SK-N-SH (cell line): ENCODE results near the gene ZNF444.

Experiments
- EP300 ChIP-seq, 2 experiments: IDR thresholded peaks; 2 replicates each; pipeline versions ENCODE4 v1.4.0 to v1.6.1; 2012; ENCODE audit warnings: borderline replicate concordance in 1 of 2, low read depth in 1 of 2, low read length in 1 of 2
- EZH2phosphoT487 ChIP-seq: fragments of 200-600 bp; sonication (generic); IDR thresholded peaks from 2 replicates; pipeline ENCODE4 v1.6.1; 2017; ENCODE audit warnings: low read depth, mixed run types, mild to moderate bottlenecking, antibody characterized with exemption, moderate library complexity, borderline replicate concordance
- FOXM1 ChIP-seq: IDR thresholded peaks from 2 replicates; pipeline ENCODE4 v1.4.0; 2012; ENCODE audit warnings: low read depth, mild to moderate bottlenecking
- JUND ChIP-seq: IDR thresholded peaks from 2 replicates; pipeline ENCODE4 v1.4.0; 2012
- MAX ChIP-seq: IDR thresholded peaks from 2 replicates; pipeline ENCODE4 v1.4.0; 2012; ENCODE audit warnings: low read depth
- MXI1 ChIP-seq: IDR thresholded peaks from 2 replicates; pipeline ENCODE4 v1.6.1; 2012; ENCODE audit warnings: mild to moderate bottlenecking, low read depth, low read length, improper control_type of control experiment
- POLR2AphosphoS5 ChIP-seq: IDR thresholded peaks from 2 replicates; pipeline ENCODE4 v1.6.1; 2012; ENCODE audit warnings: low read depth, low read length
- SIN3A ChIP-seq: IDR thresholded peaks from 2 replicates; pipeline ENCODE4 v1.6.1; 2012; ENCODE audit warnings: low read depth, mild to moderate bottlenecking, low read length, moderate library complexity, borderline replicate concordance
- TAF1 ChIP-seq: IDR thresholded peaks from 2 replicates; pipeline ENCODE4 v1.6.1; 2012; ENCODE audit warnings: low read depth, mild to moderate bottlenecking, low read length, moderate library complexity, borderline replicate concordance
- TEAD4 ChIP-seq: IDR thresholded peaks from 2 replicates; pipeline ENCODE4 v1.4.0; 2012; ENCODE audit warnings: mild to moderate bottlenecking, borderline replicate concordance; ENCODE audit not compliant: insufficient read depth
- TF ChIP-seq, protein P1 (sequence below): fragments of 200-600 bp; sonication (generic); IDR thresholded peaks from 2 replicates; pipeline ENCODE4 v1.6.1; 2017; ENCODE audit warnings: antibody characterized with exemption, mild to moderate bottlenecking, moderate library complexity
- TF ChIP-seq, protein P2 (sequence below): IDR thresholded peaks from 2 replicates; pipeline ENCODE4 v1.6.1; 2012; ENCODE audit warnings: mild to moderate bottlenecking, low read depth, low read length, moderate library complexity
- TF ChIP-seq, protein P3 (sequence below): IDR thresholded peaks from 2 replicates; pipeline ENCODE4; 2012
- TF ChIP-seq, protein P4 (sequence below): fragments of 150-350 bp; IDR thresholded peaks from 2 replicates; pipeline ENCODE4 v1.6.1; 2016; ENCODE audit warnings: mild to moderate bottlenecking, low read depth, low read length

DNA sequence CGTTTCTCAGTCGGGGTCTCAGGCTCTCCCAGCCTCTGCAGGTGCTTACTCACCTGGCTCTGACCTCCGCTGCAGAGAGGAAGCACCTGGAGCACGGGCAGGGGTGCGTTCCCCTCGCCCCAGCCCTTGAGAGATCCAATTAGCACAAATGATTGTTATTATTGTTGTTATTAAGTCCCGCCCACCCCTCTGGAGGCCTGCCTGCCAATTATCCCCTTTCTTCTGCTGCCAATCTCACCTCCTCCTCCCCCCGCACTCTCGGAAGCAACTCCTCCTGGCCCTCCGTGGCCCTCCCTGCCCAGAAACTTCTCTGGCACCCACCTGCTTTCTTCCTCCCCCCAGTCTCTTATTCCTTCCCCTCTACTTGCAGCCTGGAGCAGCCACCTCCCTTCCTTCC lies 28.8 kb upstream of the ZNF444 start:
- TF ChIP-seq, protein P1, sequence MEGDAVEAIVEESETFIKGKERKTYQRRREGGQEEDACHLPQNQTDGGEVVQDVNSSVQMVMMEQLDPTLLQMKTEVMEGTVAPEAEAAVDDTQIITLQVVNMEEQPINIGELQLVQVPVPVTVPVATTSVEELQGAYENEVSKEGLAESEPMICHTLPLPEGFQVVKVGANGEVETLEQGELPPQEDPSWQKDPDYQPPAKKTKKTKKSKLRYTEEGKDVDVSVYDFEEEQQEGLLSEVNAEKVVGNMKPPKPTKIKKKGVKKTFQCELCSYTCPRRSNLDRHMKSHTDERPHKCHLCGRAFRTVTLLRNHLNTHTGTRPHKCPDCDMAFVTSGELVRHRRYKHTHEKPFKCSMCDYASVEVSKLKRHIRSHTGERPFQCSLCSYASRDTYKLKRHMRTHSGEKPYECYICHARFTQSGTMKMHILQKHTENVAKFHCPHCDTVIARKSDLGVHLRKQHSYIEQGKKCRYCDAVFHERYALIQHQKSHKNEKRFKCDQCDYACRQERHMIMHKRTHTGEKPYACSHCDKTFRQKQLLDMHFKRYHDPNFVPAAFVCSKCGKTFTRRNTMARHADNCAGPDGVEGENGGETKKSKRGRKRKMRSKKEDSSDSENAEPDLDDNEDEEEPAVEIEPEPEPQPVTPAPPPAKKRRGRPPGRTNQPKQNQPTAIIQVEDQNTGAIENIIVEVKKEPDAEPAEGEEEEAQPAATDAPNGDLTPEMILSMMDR, result no peak
- TF ChIP-seq, protein P2, sequence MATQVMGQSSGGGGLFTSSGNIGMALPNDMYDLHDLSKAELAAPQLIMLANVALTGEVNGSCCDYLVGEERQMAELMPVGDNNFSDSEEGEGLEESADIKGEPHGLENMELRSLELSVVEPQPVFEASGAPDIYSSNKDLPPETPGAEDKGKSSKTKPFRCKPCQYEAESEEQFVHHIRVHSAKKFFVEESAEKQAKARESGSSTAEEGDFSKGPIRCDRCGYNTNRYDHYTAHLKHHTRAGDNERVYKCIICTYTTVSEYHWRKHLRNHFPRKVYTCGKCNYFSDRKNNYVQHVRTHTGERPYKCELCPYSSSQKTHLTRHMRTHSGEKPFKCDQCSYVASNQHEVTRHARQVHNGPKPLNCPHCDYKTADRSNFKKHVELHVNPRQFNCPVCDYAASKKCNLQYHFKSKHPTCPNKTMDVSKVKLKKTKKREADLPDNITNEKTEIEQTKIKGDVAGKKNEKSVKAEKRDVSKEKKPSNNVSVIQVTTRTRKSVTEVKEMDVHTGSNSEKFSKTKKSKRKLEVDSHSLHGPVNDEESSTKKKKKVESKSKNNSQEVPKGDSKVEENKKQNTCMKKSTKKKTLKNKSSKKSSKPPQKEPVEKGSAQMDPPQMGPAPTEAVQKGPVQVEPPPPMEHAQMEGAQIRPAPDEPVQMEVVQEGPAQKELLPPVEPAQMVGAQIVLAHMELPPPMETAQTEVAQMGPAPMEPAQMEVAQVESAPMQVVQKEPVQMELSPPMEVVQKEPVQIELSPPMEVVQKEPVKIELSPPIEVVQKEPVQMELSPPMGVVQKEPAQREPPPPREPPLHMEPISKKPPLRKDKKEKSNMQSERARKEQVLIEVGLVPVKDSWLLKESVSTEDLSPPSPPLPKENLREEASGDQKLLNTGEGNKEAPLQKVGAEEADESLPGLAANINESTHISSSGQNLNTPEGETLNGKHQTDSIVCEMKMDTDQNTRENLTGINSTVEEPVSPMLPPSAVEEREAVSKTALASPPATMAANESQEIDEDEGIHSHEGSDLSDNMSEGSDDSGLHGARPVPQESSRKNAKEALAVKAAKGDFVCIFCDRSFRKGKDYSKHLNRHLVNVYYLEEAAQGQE, result no peak
- no peak for TF ChIP-seq POLR2AphosphoS5
- no peak for TF ChIP-seq JUND
- no peak for TF ChIP-seq EZH2phosphoT487
- no peak for TF ChIP-seq SIN3A
- TF ChIP-seq TEAD4, result no peak
- no peak for TF ChIP-seq MAX
- no peak for TF ChIP-seq TAF1
- no peak for TF ChIP-seq FOXM1
- TF ChIP-seq, protein P3, sequence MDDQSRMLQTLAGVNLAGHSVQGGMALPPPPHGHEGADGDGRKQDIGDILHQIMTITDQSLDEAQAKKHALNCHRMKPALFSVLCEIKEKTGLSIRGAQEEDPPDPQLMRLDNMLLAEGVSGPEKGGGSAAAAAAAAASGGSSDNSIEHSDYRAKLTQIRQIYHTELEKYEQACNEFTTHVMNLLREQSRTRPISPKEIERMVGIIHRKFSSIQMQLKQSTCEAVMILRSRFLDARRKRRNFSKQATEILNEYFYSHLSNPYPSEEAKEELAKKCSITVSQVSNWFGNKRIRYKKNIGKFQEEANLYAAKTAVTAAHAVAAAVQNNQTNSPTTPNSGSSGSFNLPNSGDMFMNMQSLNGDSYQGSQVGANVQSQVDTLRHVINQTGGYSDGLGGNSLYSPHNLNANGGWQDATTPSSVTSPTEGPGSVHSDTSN, result no peak
- TF ChIP-seq MXI1, result no peak
- no peak for TF ChIP-seq EP300 (IDR thresholded peaks at IDR 0.05; ENCODE audit: borderline replicate concordance in 1 of 2, low read depth in 1 of 2, low read length in 1 of 2)
- TF ChIP-seq, protein P4, sequence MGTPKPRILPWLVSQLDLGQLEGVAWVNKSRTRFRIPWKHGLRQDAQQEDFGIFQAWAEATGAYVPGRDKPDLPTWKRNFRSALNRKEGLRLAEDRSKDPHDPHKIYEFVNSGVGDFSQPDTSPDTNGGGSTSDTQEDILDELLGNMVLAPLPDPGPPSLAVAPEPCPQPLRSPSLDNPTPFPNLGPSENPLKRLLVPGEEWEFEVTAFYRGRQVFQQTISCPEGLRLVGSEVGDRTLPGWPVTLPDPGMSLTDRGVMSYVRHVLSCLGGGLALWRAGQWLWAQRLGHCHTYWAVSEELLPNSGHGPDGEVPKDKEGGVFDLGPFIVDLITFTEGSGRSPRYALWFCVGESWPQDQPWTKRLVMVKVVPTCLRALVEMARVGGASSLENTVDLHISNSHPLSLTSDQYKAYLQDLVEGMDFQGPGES, result no peak
